Activated CD8-positive, alpha-beta memory T cell treated with anti-CD3 and anti-CD28 coated beads for 24 hours (primary cell): ENCODE measurements around the gene ALOX12B.

ENCODE experiments used
- DNase-seq: peaks from one replicate; pipeline ENCODE4 v3.0.0-alpha.2; 2020

The ALOX12B gene

GRCh38 chr17:8087075-8087951 lies at the start of gene ALOX12B:
TSS of gene ALOX12B (minus strand) at chr17:8087716. CDS start at chr17:8087442, 274 bp downstream.
- DNase-seq, result no peak

- no peak for DNase-seq
Measured at GRCh38 chr17:8133941-8134340, 46.4 kb upstream of the ALOX12B start.

GRCh38 chr17:8133399-8133798 lies 45.9 kb upstream of the ALOX12B start:
- DNase-seq, result no peak

- DNase-seq, result no peak
Measured at GRCh38 chr17:8131844-8132441, 44.4 kb upstream of the ALOX12B start.

- no peak for DNase-seq
Measured at GRCh38 chr17:8128125-8128784, 40.7 kb upstream of the ALOX12B start.

GRCh38 chr17:8126491-8127066 lies 39.1 kb upstream of the ALOX12B start:
- peak; percentile 84 for DNase-seq

- DNase-seq, result peak; percentile 81
Measured at GRCh38 chr17:8125947-8126490, 38.5 kb upstream of the ALOX12B start.

- DNase-seq, result peak; percentile 100
Measured at GRCh38 chr17:8125154-8125946, 37.8 kb upstream of the ALOX12B start.

GRCh38 chr17:8124350-8125153 lies 37.0 kb upstream of the ALOX12B start:
- DNase-seq, result peak; percentile 71

GRCh38 chr17:8123695-8124349 lies 36.3 kb upstream of the ALOX12B start, which contains the start of gene HES7:
TSS of gene HES7 (minus strand) at chr17:8124106. CDS start at chr17:8124084, 22 bp downstream.
- peak; percentile 70 for DNase-seq

GRCh38 chr17:8122924-8123694 lies 35.6 kb upstream of the ALOX12B start:
- peak; percentile 82 for DNase-seq

GRCh38 chr17:8122422-8122923 lies 35.0 kb upstream of the ALOX12B start:
- DNase-seq, result peak; percentile 63

GRCh38 chr17:8121681-8122421 lies 34.3 kb upstream of the ALOX12B start:
- DNase-seq, result peak; percentile 84

GRCh38 chr17:8121407-8121680 lies 33.8 kb upstream of the ALOX12B start:
- DNase-seq, result no peak

- peak; percentile 97 for DNase-seq
Measured at GRCh38 chr17:8120520-8121406, 33.2 kb upstream of the ALOX12B start.

- peak; percentile 98 for DNase-seq
Measured at GRCh38 chr17:8119581-8120519, 32.3 kb upstream of the ALOX12B start.
